Endothelial cell of umbilical vein (primary cell): ENCODE results near the gene SEPTIN11.

ENCODE experiments used
- CTCF ChIP-seq, 2 donors: IDR thresholded peaks; 1 replicate in 1 of 2; 2 replicates in 1 of 2; pipeline ENCODE4 v1.5.1; 2011; ENCODE audit warnings: low read length in 2 of 2, mild to moderate bottlenecking in 2 of 2, moderate library complexity in 2 of 2, control low read depth in 1 of 2, inconsistent platforms in 1 of 2, low read depth in 1 of 2; ENCODE audit not compliant: insufficient read depth in 1 of 2; ENCODE audit errors: extremely low read depth in 1 of 2
- EZH2 ChIP-seq: IDR thresholded peaks from 2 replicates; pipeline ENCODE4 v1.6.1; 2012; ENCODE audit warnings: borderline replicate concordance, low read depth, mild to moderate bottlenecking, moderate library complexity, low read length, inconsistent platforms; ENCODE audit not compliant: severe bottlenecking
- JUN ChIP-seq: IDR thresholded peaks from 2 replicates; pipeline ENCODE4 v1.6.1; 2011; ENCODE audit warnings: borderline replicate concordance, low read depth; ENCODE audit not compliant: insufficient read length, insufficient read depth
- MAX ChIP-seq: IDR thresholded peaks from 2 replicates; pipeline ENCODE4 v1.6.1; 2011; ENCODE audit not compliant: insufficient read depth, insufficient read length
- POLR2A ChIP-seq: IDR thresholded peaks from 2 replicates; pipeline ENCODE4 v1.6.1; 2012; ENCODE audit warnings: low read depth, mild to moderate bottlenecking, control low read depth, low read length
- POLR2AphosphoS5 ChIP-seq: IDR thresholded peaks from 2 replicates; pipeline ENCODE4 v1.6.1; 2012; ENCODE audit warnings: low read depth, mild to moderate bottlenecking, control low read depth, low read length, moderate library complexity; ENCODE audit not compliant: insufficient read depth

GRCh38 chr4:76962406-76963130 lies 13.0 kb downstream of the SEPTIN11 start:
- no peak for TF ChIP-seq EZH2
- TF ChIP-seq CTCF (IDR thresholded peaks at IDR 0.05; ENCODE audit: extremely low read depth in 1 of 2, insufficient read depth in 1 of 2, low read depth in 1 of 2, low read length in 2 of 2): no peak
- TF ChIP-seq POLR2A: no peak
- TF ChIP-seq MAX: no peak
- TF ChIP-seq POLR2AphosphoS5: no peak
- TF ChIP-seq JUN: no peak
